VCaP (cell line): Measurements from ENCODE around the gene NIP7.

Experiments used
- H3K27ac ChIP-seq: fragments of 450-650 bp; 2 replicates; pipeline ENCODE4 v1.5.1; 2017
- CTCF ChIP-seq: fragments of 450-650 bp; conservative IDR thresholded peaks from 2 replicates; pipeline ENCODE4 v1.5.1; 2017; ENCODE audit warnings: mild to moderate bottlenecking, moderate library complexity

NIP7 gene

GRCh38 chr16:69319826-69320739 is 19.5 kb upstream of the NIP7 start:
- no peak for TF ChIP-seq CTCF
- H3K27ac ChIP-seq = no peak overlapping the region

GRCh38 chr16:69320740-69321073 is 18.9 kb upstream of the NIP7 start:
- no peak overlapping the region for H3K27ac ChIP-seq
- no peak for TF ChIP-seq CTCF

GRCh38 chr16:69321080-69321479 is 18.5 kb upstream of the NIP7 start:
- H3K27ac ChIP-seq = no peak overlapping the region

GRCh38 chr16:69322343-69322742 is 17.2 kb upstream of the NIP7 start:
- TF ChIP-seq CTCF = no peak
- H3K27ac ChIP-seq = no peak overlapping the region

More at GRCh38 chr16:69321080-69321479, 18.5 kb upstream of the NIP7 start:
- no peak for TF ChIP-seq CTCF

- H3K27ac ChIP-seq = no peak overlapping the region
- TF ChIP-seq CTCF = no peak
Observed at GRCh38 chr16:69323415-69323814, 16.2 kb upstream of the NIP7 start.

- no peak for TF ChIP-seq CTCF
- no peak overlapping the region for H3K27ac ChIP-seq
Observed at GRCh38 chr16:69324013-69324531, 15.5 kb upstream of the NIP7 start.

- no peak overlapping the region for H3K27ac ChIP-seq
- no peak for TF ChIP-seq CTCF
Observed at GRCh38 chr16:69324585-69325253, 14.9 kb upstream of the NIP7 start.
